ENCODE data around the gene MGRN1. TPM values are rescaled to one million over a fixed set of nuclear protein-coding genes. Genes with fewer than 3 reads are reported as not detected.

Gene MGRN1
- total and polyA plus RNA-seq, 2 of the 13 experiments (the other 11 are each of a cell fraction or from before 2014, with no cell fraction given): 11.9 to 12.6 TPM

- TF ChIP-seq TCF12 (IDR thresholded peaks at IDR 0.05) (no peak), TCF12 (CRISPR knock-in tag; IDR thresholded peaks at IDR 0.05) (0 out of 2 replicates have a peak, but pooled peaks have one; percentile 31), SAP130 (CRISPR knock-in tag; IDR thresholded peaks at IDR 0.05; ENCODE audit: low read depth) (peak; percentile 16; the same call in 1 of the 2 replicates), ZFX (CRISPR knock-in tag; IDR thresholded peaks at IDR 0.05; ENCODE audit: low read depth) (peak; percentile 32; the same call in 1 of the 2 replicates), ZNF614 (CRISPR knock-in tag; IDR thresholded peaks at IDR 0.05; ENCODE audit: borderline replicate concordance) (no peak), ZSCAN12 (CRISPR knock-in tag; IDR thresholded peaks at IDR 0.05) (no peak)
- TF ChIP-seq, protein P1, sequence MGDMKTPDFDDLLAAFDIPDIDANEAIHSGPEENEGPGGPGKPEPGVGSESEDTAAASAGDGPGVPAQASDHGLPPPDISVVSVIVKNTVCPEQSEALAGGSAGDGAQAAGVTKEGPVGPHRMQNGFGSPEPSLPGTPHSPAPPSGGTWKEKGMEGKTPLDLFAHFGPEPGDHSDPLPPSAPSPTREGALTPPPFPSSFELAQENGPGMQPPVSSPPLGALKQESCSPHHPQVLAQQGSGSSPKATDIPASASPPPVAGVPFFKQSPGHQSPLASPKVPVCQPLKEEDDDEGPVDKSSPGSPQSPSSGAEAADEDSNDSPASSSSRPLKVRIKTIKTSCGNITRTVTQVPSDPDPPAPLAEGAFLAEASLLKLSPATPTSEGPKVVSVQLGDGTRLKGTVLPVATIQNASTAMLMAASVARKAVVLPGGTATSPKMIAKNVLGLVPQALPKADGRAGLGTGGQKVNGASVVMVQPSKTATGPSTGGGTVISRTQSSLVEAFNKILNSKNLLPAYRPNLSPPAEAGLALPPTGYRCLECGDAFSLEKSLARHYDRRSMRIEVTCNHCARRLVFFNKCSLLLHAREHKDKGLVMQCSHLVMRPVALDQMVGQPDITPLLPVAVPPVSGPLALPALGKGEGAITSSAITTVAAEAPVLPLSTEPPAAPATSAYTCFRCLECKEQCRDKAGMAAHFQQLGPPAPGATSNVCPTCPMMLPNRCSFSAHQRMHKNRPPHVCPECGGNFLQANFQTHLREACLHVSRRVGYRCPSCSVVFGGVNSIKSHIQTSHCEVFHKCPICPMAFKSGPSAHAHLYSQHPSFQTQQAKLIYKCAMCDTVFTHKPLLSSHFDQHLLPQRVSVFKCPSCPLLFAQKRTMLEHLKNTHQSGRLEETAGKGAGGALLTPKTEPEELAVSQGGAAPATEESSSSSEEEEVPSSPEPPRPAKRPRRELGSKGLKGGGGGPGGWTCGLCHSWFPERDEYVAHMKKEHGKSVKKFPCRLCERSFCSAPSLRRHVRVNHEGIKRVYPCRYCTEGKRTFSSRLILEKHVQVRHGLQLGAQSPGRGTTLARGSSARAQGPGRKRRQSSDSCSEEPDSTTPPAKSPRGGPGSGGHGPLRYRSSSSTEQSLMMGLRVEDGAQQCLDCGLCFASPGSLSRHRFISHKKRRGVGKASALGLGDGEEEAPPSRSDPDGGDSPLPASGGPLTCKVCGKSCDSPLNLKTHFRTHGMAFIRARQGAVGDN (CRISPR knock-in tag; IDR thresholded peaks at IDR 0.05): peak; percentile 54
Measured at GRCh38 chr16:4666537-4667202, 42.0 kb downstream of the MGRN1 start (continued).

DNA sequence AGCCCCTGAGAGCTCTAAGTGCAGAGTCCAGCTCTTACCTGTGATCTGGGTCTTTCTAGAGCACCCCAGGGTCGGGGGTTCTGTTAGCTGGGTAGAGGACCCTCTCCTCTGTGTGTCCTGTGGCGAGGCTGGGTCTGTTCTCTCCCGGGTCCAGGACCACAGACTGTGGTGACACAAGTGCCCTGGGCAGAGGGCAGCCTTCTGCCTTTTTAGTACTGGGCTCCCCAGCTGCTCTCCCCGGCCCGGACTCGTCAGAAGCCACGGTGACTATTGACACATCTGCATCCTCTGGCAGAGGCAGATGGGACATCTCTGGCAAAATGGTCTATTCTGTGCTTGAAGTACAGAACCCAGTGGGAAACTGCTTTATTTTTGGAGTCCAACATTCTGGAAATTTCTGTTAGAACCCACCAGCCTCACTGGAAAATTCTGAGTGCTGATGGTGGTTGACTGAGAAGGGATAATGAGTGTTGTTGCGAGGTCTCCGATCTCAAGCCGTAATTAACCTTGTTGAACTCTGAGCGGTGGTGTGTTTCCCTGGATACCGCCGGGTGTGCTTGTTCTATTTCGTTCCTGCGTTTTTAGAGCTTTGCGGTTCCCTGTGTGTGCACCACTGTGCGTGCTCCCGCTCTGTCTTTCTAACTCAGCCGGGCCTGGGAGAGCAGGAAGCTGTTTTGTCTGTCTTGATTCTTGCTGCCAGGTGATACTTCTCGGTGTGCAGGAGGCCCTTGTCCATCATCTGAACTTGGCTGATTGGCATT lies 42.8 kb downstream of the MGRN1 start:
- no peak for ATAC-seq
- 97% methylated on average over 15 of the region's 20 CpGs for WGBS (ENCODE audit: low lambda C conversion rate)
- no peaks in the 10 kb centered on the region for H4K20me1 ChIP-seq (ENCODE audit: insufficient read depth, low read length)
- ChIA-PET POLR2A (no interaction called here), CTCF (ENCODE audit: low intra/inter-chr PET ratio, low total read pairs) (no interaction called here)
- no TSS peak for BruUV-seq (replicated peaks)
- intact Hi-C loops (cut with micrococcal nuclease; ENCODE audit: unreplicated experiment) (no loop called here), in situ Hi-C loops (cut with HindIII; ENCODE audit: extremely low pct_ligation_motif_present, low pct_unique_long_range_greater_than_20kb) (no loop called here)
- peaks cover 17 to 48% of the 10 kb centered on the region in 2 experiments for H3K36me3 ChIP-seq (replicated peaks in 1 of 2; ENCODE audit: control insufficient read depth in 1 of 2, insufficient read depth in 2 of 2, low read length in 2 of 2)
- H3K4me1 ChIP-seq (ENCODE audit: insufficient read depth, low read length): peaks cover 49% of the 10 kb centered on the region
- no peak overlapping the region for H3K9ac ChIP-seq (ENCODE audit: insufficient read depth, low read depth, low read length)
- no peak overlapping the region for H3K4me2 ChIP-seq (ENCODE audit: low read depth, low read length)
- H2AFZ ChIP-seq (ENCODE audit: low read length): no peak overlapping the region
- H3K4me3 ChIP-seq (replicated peaks in 1 of 3; ENCODE audit: insufficient read depth in 1 of 3, low read depth in 2 of 3, low read length in 3 of 3): no peak overlapping the region
- no peak for DNase-seq (ENCODE audit: low spot score)
- no peaks in the 10 kb centered on the region; a peak in 1 of 5 replicates for H3K27me3 ChIP-seq (ENCODE audit: control insufficient read depth in 1 of 2, insufficient read depth in 2 of 2, low read length in 2 of 2)
- FAIRE-seq: no peak
- peaks cover 6% of the 10 kb centered on the region for H3K79me2 ChIP-seq (ENCODE audit: insufficient read depth, low read length)
- H3K9me3 ChIP-seq (ENCODE audit: low read length): no peaks in the 10 kb centered on the region
- no peak overlapping the region for H3K27ac ChIP-seq (ENCODE audit: extremely low read length, insufficient read depth, low read length)
- no peak for TF ChIP-seq REL (CRISPR knock-in tag; conservative IDR thresholded peaks at IDR 0.05)
- TF ChIP-seq ETV5 (CRISPR knock-in tag; IDR thresholded peaks at IDR 0.05; ENCODE audit: borderline replicate concordance): no peak
- TF ChIP-seq CCAR2 (optimal IDR thresholded peaks at IDR 0.05; ENCODE audit: low read depth, low read length): no peak
- no peak for TF ChIP-seq ZNF331 (CRISPR knock-in tag; IDR thresholded peaks at IDR 0.05)
- TF ChIP-seq ZBTB1 (CRISPR knock-in tag; IDR thresholded peaks at IDR 0.05; ENCODE audit: borderline replicate concordance): no peak
- no peak for TF ChIP-seq ZNF790 (CRISPR knock-in tag; IDR thresholded peaks at IDR 0.05; ENCODE audit: borderline replicate concordance)
- no peak for TF ChIP-seq ARHGAP35 (CRISPR knock-in tag; IDR thresholded peaks at IDR 0.05; ENCODE audit: borderline replicate concordance)
- TF ChIP-seq ZZZ3 (CRISPR knock-in tag; IDR thresholded peaks at IDR 0.05; ENCODE audit: borderline replicate concordance): no peak
- no peak for TF ChIP-seq ZBTB42 (CRISPR knock-in tag; IDR thresholded peaks at IDR 0.05)
- TF ChIP-seq SALL1 (CRISPR knock-in tag; IDR thresholded peaks at IDR 0.05): no peak
- no peak for TF ChIP-seq SP4 (CRISPR knock-in tag; IDR thresholded peaks at IDR 0.05)

All from HepG2 (cell line).